HepG2 (cell line): Measurements from ENCODE around the gene FGF19. TPM values are rescaled to one million over a fixed set of nuclear protein-coding genes. Genes with fewer than 3 reads are reported as not detected.

Source experiments
- ATAC-seq: fragments of 200-7000 bp; cut with Tn5 transposase; 3 replicates; pipeline ENCODE4 v1.9.1; 2020; ENCODE audit warnings: mild to moderate bottlenecking, moderate library complexity
- BruUV-seq: library from RNA; stranded (reverse); fragments of 400-500 nt; replicated peaks from 2 replicates; lab custom pipeline; 2021; lab: Mats Ljungman, UMichigan
- CTCF ChIA-PET: fragments of 300-600 bp; formaldehyde crosslinking; extraction: SDS; loops from one replicate; lab custom pipeline; 2021; ENCODE audit warnings: low total read pairs, inconsistent platforms, low intra/inter-chr PET ratio; lab: Yijun Ruan, JAX
- POLR2A ChIA-PET: fragments of 350-600 bp; sonication (Branson Sonifier 250); formaldehyde crosslinking; loops from one replicate; lab custom pipeline; 2020; ENCODE audit warnings: antibody characterized with exemption, inconsistent platforms; lab: Yijun Ruan, JAX
- DNase-seq: peaks from one replicate; pipeline ENCODE4 v3.0.0-alpha.2; 2015; ENCODE audit warnings: low spot score
- FAIRE-seq: peaks from 3 replicates; lab custom pipeline; 2011; peaks lifted over from hg19 to GRCh38; lab: Jason Lieb, UNC
- H2AFZ ChIP-seq: one replicate; pipeline ENCODE4 v1.6.1; 2011; ENCODE audit warnings: low read length, inconsistent platforms
- H3K27ac ChIP-seq: fragments of 300-600 bp; 3 replicates; pipeline ENCODE4 v1.8.0; 2011; ENCODE audit warnings: mixed run types, mild to moderate bottlenecking, mixed read lengths, low read length, inconsistent platforms; ENCODE audit not compliant: insufficient read depth; ENCODE audit errors: extremely low read length
- H3K27me3 ChIP-seq, 2 experiments: fragments of 200-600 bp in 1 of 2; 2 replicates in 1 of 2; 3 replicates in 1 of 2; pipeline versions ENCODE4 v1.6.0 to v1.8.0; 2011; ENCODE audit warnings: low read length in 2 of 2, mild to moderate bottlenecking in 2 of 2, moderate library complexity in 2 of 2, inconsistent platforms in 1 of 2; ENCODE audit not compliant: insufficient read depth in 2 of 2, control insufficient read depth in 1 of 2
- H3K36me3 ChIP-seq, 2 experiments: fragments of 200-600 bp in 1 of 2; replicated peaks in 1 of 2; 2 replicates in 1 of 2; 3 replicates in 1 of 2; pipeline versions ENCODE4 v1.5.1 to v1.8.0; 2011; ENCODE audit warnings: low read length in 2 of 2, inconsistent platforms in 1 of 2; ENCODE audit not compliant: insufficient read depth in 2 of 2, control insufficient read depth in 1 of 2
- H3K4me1 ChIP-seq: 2 replicates; pipeline ENCODE4 v1.5.1; 2012; ENCODE audit warnings: low read length, inconsistent platforms; ENCODE audit not compliant: insufficient read depth
- H3K4me2 ChIP-seq: 2 replicates; pipeline ENCODE4 v1.6.0; 2011; ENCODE audit warnings: low read depth, low read length, inconsistent platforms
- H3K4me3 ChIP-seq, 3 experiments: fragments of 200-600 bp in 1 of 3; sonication (generic), shearing (Covaris generic) in 1 of 3; replicated peaks in 1 of 3; 2 replicates each; pipeline ENCODE4 v1.5.1; 2011 to 2016; ENCODE audit warnings: low read length in 3 of 3, inconsistent platforms in 2 of 3, low read depth in 2 of 3, mild to moderate bottlenecking in 2 of 3, control low read depth in 1 of 3, mixed read lengths in 1 of 3; ENCODE audit not compliant: insufficient read depth in 1 of 3
- H3K79me2 ChIP-seq: one replicate; pipeline ENCODE4 v1.6.1; 2011; ENCODE audit warnings: low read length, inconsistent platforms; ENCODE audit not compliant: insufficient read depth
- H3K9ac ChIP-seq: 2 replicates; pipeline ENCODE4 v1.6.0; 2011; ENCODE audit warnings: mild to moderate bottlenecking, low read depth, low read length, inconsistent platforms; ENCODE audit not compliant: insufficient read depth
- H3K9me3 ChIP-seq: 2 replicates; pipeline ENCODE4 v1.5.1; 2012; ENCODE audit warnings: mild to moderate bottlenecking, low read length
- H4K20me1 ChIP-seq: 2 replicates; pipeline ENCODE4 v1.6.0; 2011; ENCODE audit warnings: inconsistent platforms, mild to moderate bottlenecking, low read length, moderate library complexity; ENCODE audit not compliant: insufficient read depth
- AGO2 ChIP-seq: fragments of 200-400 bp; formaldehyde crosslinking; optimal IDR thresholded peaks from 2 replicates; pipeline ENCODE3; 2017; ENCODE audit warnings: mild to moderate bottlenecking, low read depth, low read length, moderate library complexity
- ARNT ChIP-seq: fragments of 450-650 bp; IDR thresholded peaks from 2 replicates; pipeline ENCODE4 v1.6.1; 2017
- CEBPB ChIP-seq: IDR thresholded peaks from 2 replicates; pipeline ENCODE4 v1.6.1; 2011; ENCODE audit warnings: low read depth, low read length, improper control_type of control experiment, borderline replicate concordance
- LCORL ChIP-seq, 2 experiments: fragments of 450-650 bp in 1 of 2; sonication (generic) in 1 of 2; formaldehyde crosslinking in 1 of 2; IDR thresholded peaks; 2 replicates each; pipeline versions ENCODE4 v1.5.0 to v1.6.1; 2017 to 2020; ENCODE audit warnings: antibody characterized with exemption in 1 of 2, missing genetic modification reagents in 1 of 2
- RBM39 ChIP-seq: fragments of 200-400 bp; formaldehyde crosslinking; IDR thresholded peaks from one replicate; pipeline ENCODE4 v1.6.1; 2018; ENCODE audit warnings: antibody characterized with exemption, mild to moderate bottlenecking, low read depth, low read length; ENCODE audit not compliant: poor library complexity, severe bottlenecking
- RORA ChIP-seq: sonication (generic); formaldehyde crosslinking; IDR thresholded peaks from 2 replicates; pipeline ENCODE4 v1.5.0; 2020; ENCODE audit warnings: mild to moderate bottlenecking, missing genetic modification reagents, moderate library complexity
- SIX4 ChIP-seq: sonication (generic); formaldehyde crosslinking; IDR thresholded peaks from 2 replicates; pipeline ENCODE4 v1.4.0; 2020; ENCODE audit warnings: missing genetic modification reagents
- SNAPC4 ChIP-seq: sonication (generic); formaldehyde crosslinking; IDR thresholded peaks from 2 replicates; pipeline ENCODE4 v1.4.0; 2020; ENCODE audit warnings: mild to moderate bottlenecking, missing genetic modification reagents
- ZNF124 ChIP-seq: sonication (generic); formaldehyde crosslinking; IDR thresholded peaks from 2 replicates; pipeline ENCODE4 v1.4.0; 2020; ENCODE audit warnings: missing genetic modification reagents
- ZNF280D ChIP-seq: sonication (generic); formaldehyde crosslinking; IDR thresholded peaks from 2 replicates; pipeline ENCODE4 v1.5.1; 2020; ENCODE audit warnings: mild to moderate bottlenecking, missing genetic modification reagents
- ZNF552 ChIP-seq: sonication (generic); formaldehyde crosslinking; IDR thresholded peaks from 2 replicates; pipeline ENCODE4 v1.9.0; 2022; ENCODE audit warnings: missing genetic modification reagents, mild to moderate bottlenecking, borderline replicate concordance
- ZNF777 ChIP-seq: sonication (generic); formaldehyde crosslinking; IDR thresholded peaks from 2 replicates; pipeline ENCODE4 v1.4.0; 2020; ENCODE audit warnings: missing genetic modification reagents
- WGBS: methylation state at CpG from one replicate; pipeline ENCODE4 v1.1.6; 2017; ENCODE audit warnings: low lambda C conversion rate; 5-methylcytosine and 5-hydroxymethylcytosine counted together
- in situ Hi-C: cut with HindIII; loops from 2 replicates; pipeline ENCODE4 v1.10.0; 2017; ENCODE audit warnings: low pct_unique_long_range_greater_than_20kb; ENCODE audit not compliant: extremely low pct_ligation_motif_present
- intact Hi-C: fragments of 100-400 bp; cut with micrococcal nuclease; formaldehyde crosslinking; loops from one replicate; pipeline ENCODE4 v1.10.0; 2022; ENCODE audit not compliant: unreplicated experiment
- polyA plus RNA-seq, 8 experiments: library from polyadenylated mRNA; depleted of rRNA in 3 of 8; stranded (reverse) in 7 of 8; unstranded in 1 of 8; fragments of >200 nt; fragmentation: Illumina TruSeq in 4 of 8; extraction: Trizol in 4 of 8; gene quantifications; 2 replicates each; pipeline versions ENCODE4 v1.2.1 to v1.2.3, GENCODE V29; 2011 to 2016; ENCODE audit warnings: low read depth in 4 of 8, missing spikeins in 1 of 8, mixed read lengths in 1 of 8; ENCODE audit not compliant: insufficient read depth in 1 of 8
- total RNA-seq, 5 experiments: library from RNA; depleted of rRNA; stranded (reverse); fragments of >200 nt; fragmentation: Illumina TruSeq; extraction: Trizol; gene quantifications; 2 replicates each; pipeline ENCODE4 v1.2.3, GENCODE V29; 2016; ENCODE audit warnings: low read depth in 1 of 5

FGF19 gene
- total and polyA plus RNA-seq, 2 of the 13 experiments (the other 11 are each of a cell fraction or from before 2014, with no cell fraction given): 0.07 TPM; not detected in 1

DNA sequence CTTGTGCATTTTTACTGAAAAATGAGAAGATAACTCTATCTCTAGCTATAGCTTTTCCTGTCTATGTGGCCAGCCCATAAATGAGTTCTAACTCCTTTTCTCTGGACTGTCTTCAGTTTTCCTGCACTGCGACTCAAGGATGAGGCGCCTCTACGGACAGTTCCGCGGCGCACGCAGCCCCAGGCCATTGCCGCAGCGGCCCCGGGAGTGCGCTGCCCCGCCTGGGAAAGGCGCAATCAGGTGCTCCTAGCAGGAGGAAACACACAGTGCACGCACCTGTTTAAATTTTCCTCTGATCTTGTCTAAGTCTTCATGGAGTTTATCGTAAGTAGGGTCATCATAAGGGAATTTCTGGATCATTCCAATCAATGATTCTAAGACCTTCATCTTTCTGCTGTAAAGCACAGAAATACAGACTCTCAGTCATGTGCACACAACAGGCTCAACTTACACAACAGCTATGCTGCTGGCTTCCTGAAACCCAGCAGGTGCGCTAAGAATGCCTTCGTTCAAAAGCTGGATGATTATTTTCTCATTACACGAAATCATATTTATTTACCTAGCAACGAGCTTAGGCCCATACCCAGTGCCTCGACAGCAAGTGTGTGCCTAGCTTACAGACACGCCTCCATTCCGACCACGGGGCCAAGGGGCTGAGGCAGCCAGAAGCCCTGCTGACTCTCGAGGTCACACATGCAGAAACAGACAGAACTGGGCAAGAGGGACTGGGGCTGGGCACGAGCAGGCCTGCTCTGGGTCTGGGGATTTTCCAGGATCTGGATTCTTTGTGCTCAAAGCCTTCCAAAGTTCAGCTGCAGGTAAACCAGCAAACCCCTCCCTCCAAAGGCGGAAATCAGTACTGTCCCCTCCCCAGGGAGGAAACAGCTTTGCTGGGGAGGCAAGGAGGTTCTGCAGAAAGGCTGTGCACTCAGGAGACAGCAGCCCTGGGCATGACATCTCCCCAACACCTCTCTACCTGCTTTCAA lies 35.9 kb downstream of the FGF19 start (continued):
- TF ChIP-seq RORA (CRISPR knock-in tag): no peak

GRCh38 chr11:69666752-69667536 lies 36.9 kb downstream of the FGF19 start:
- CTCF ChIA-PET: no interaction called here
- ATAC-seq: no peak
- TF ChIP-seq ZNF777 (no peak), ZNF552 (CRISPR knock-in tag) (no peak), CEBPB (no peak), AGO2 (peak; percentile 30), ARNT (no peak), ZNF280D (no peak), RBM39 (peak; percentile 40), SIX4 (no peak), SNAPC4 (CRISPR knock-in tag) (no peak), LCORL (IDR thresholded peaks at IDR 0.05) (no peak), LCORL (CRISPR knock-in tag; IDR thresholded peaks at IDR 0.05) (no peak), ZNF124 (CRISPR knock-in tag) (no peak)

More at GRCh38 chr11:69666752-69667536, 36.9 kb downstream of the FGF19 start:
- DNase-seq (no peak), FAIRE-seq (no peak)
- 98% methylated on average over 29 of the region's 33 CpGs for WGBS
- Histone ChIP-seq H3K4me2 (no peak overlapping the region), H3K4me3 (no peak overlapping the region), H3K27ac (peak overlapping the region; percentile 77), H2AFZ (no peak overlapping the region), H3K9ac (peak overlapping the region; percentile 57), H4K20me1 (no peaks in the 10 kb centered on the region), H3K36me3 (peaks cover 2 to 14% of the 10 kb centered on the region in 2 experiments; a peak in 4 of 5 replicates), H3K9me3 (no peaks in the 10 kb centered on the region), H3K27me3 (no peaks in the 10 kb centered on the region), H3K4me1 (peaks cover 48% of the 10 kb centered on the region), H3K79me2 (no peaks in the 10 kb centered on the region)
- POLR2A ChIA-PET: interaction anchor here (1.5 to 8.9 kb wide), 3 partner anchors 10 to 23 kb away, joined by 6 to 128 read pairs (median 30); no protein-coding TSS in a partner anchor
- in situ Hi-C loops (no loop called here), intact Hi-C loops (no loop called here)
- no TSS peak for BruUV-seq
